Thoracic aorta (tissue), 2 donors: Measurements from ENCODE around the gene PHLDB3. TPM values are rescaled to one million over a fixed set of nuclear protein-coding genes. Genes with fewer than 3 reads are reported as not detected.
"Not testable (repeated sequence)": the region's sequence is repeated elsewhere in the genome, so short reads cannot be mapped to it uniquely, and the experiment has no call there.

ENCODE experiments used
- ATAC-seq: fragments of 150-250 bp; one replicate; pipeline ENCODE4 v1.8.0; 2017; ENCODE audit warnings: low read depth; ENCODE audit not compliant: insufficient number of reproducible peaks, low FRiP score
- DNase-seq: peaks from one replicate; pipeline ENCODE4 v3.0.0-alpha.2; 2020; ENCODE audit warnings: low spot score
- H3K27ac ChIP-seq, 2 donors: fragments of 200-600 bp; sonication (generic); 1 replicate in 1 of 2; 2 replicates in 1 of 2; pipeline ENCODE4 v1.5.1; 2016; ENCODE audit warnings: mild to moderate bottlenecking in 2 of 2, moderate library complexity in 2 of 2
- H3K27me3 ChIP-seq: fragments of 200-600 bp; sonication (generic); replicated peaks from 2 replicates; pipeline ENCODE4 v1.6.0; 2016; ENCODE audit warnings: mild to moderate bottlenecking; ENCODE audit not compliant: insufficient read depth
- H3K36me3 ChIP-seq: fragments of 200-600 bp; sonication (generic); one replicate; pipeline ENCODE4 v1.5.1; 2016
- H3K4me1 ChIP-seq, 2 donors: fragments of 200-600 bp; sonication (generic); 1 replicate in 1 of 2; 2 replicates in 1 of 2; pipeline versions ENCODE4 v1.5.1 to v1.6.0; 2016; ENCODE audit warnings: low read depth in 2 of 2, mild to moderate bottlenecking in 1 of 2; ENCODE audit not compliant: control insufficient read depth in 1 of 2
- H3K4me3 ChIP-seq: fragments of 200-600 bp; sonication (generic); 2 replicates; pipeline ENCODE4 v1.5.1; 2016; ENCODE audit warnings: mild to moderate bottlenecking
- H3K9me3 ChIP-seq: fragments of 200-600 bp; sonication (generic); 2 replicates; pipeline ENCODE4 v1.5.1; 2016
- total RNA-seq, 2 donors: library from RNA; depleted of rRNA; stranded (reverse); fragments of >200 nt; gene quantifications; one replicate each; pipeline versions ENCODE4 v1.1.0 to v1.2.3, GENCODE V29; 2016
- TF ChIP-seq, protein P1 (sequence below): fragments of 200-600 bp; sonication (generic); IDR thresholded peaks from one replicate; pipeline ENCODE4 v1.5.1; 2019; ENCODE audit warnings: antibody characterized with exemption

The PHLDB3 gene
- total RNA-seq, 2 donors from 2014 or later = 10.0 to 14.7 TPM

DNA sequence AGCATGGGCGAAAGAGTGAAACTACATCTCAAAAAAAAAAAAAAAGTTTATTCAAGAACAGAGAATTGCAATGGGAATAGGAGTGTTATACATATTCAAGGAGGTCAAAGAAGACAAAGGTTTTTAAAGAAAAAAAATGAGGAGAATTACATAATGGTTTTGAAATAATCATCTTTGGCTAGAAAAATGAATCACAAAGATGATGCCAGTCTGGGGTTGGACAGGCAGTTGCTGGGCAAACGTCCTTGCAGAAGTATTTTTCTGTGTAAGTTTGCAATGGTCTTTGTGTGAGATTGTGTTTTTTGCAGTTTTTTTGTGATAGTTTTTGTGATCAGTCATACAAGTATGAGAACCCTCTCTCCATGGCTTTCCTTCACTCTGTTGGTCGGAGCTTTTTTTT, 62.8 kb downstream of the PHLDB3 start:
- ATAC-seq (no peak), DNase-seq (no peak)
- Histone ChIP-seq H3K27me3 (no peaks in the 10 kb centered on the region), H3K4me3 (no peak overlapping the region), H3K36me3 (no peaks in the 10 kb centered on the region), H3K27ac (no peak overlapping the region), H3K4me1 (no peaks in the 10 kb centered on the region), H3K9me3 (no peaks in the 10 kb centered on the region)
- TF ChIP-seq, protein P1, sequence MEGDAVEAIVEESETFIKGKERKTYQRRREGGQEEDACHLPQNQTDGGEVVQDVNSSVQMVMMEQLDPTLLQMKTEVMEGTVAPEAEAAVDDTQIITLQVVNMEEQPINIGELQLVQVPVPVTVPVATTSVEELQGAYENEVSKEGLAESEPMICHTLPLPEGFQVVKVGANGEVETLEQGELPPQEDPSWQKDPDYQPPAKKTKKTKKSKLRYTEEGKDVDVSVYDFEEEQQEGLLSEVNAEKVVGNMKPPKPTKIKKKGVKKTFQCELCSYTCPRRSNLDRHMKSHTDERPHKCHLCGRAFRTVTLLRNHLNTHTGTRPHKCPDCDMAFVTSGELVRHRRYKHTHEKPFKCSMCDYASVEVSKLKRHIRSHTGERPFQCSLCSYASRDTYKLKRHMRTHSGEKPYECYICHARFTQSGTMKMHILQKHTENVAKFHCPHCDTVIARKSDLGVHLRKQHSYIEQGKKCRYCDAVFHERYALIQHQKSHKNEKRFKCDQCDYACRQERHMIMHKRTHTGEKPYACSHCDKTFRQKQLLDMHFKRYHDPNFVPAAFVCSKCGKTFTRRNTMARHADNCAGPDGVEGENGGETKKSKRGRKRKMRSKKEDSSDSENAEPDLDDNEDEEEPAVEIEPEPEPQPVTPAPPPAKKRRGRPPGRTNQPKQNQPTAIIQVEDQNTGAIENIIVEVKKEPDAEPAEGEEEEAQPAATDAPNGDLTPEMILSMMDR = no peak

DNA sequence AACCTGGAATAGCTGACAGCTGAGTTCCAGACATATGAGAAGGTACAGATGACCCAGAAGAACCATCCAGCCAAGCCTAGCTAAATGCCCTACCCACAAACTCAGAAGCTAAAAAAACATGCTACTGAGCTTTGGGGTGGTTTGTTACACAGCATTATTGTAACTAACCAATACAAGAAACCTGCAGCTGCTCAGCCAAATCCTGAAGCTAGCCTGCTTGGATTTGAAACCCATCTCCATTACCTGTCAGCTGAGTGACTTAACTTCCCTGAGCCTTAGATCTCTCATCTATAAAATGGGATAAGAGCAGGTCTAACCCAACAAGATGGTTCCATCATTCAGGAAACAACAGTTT, 64.9 kb downstream of the PHLDB3 start:
- no peaks in the 10 kb centered on the region for H3K9me3 ChIP-seq
- ATAC-seq = no peak

DNA sequence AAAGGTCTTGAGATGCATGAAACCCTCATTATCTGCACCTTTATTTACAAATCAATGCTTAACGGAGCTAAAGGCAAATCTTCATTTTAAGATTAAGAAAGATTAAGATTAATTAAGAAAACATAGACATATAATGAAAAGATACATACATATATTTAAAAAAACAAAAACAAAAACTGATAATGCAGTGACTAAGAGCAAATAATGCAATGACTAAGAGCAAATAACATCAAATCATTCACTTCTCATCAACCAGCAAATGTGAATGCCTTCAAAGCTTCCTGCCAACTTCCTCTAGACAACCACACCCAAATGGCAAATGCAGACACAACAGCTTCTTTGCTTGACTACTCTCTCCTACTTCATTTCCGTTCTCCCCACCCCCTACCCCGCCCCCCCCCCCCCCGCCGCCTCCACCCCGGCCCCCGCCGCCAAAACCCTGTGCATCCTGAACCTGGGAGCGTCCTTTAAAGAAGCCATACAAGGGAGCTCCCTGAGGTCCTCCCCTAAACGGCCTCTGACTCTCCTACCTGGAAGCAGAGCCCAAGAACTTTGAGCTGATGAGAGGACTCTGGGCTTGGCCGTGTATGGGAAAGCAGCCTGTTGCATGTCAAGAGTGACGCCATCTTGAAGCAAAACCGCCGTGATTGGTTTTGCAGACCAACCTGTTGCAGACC, 65.4 kb downstream of the PHLDB3 start:
- H3K36me3 ChIP-seq = no peaks in the 10 kb centered on the region
- no peaks in the 10 kb centered on the region for H3K9me3 ChIP-seq
- no peak for DNase-seq
- ATAC-seq = no peak
- H3K4me3 ChIP-seq = no peak overlapping the region
- no peaks in the 10 kb centered on the region for H3K4me1 ChIP-seq
- H3K27me3 ChIP-seq = no peaks in the 10 kb centered on the region
- H3K27ac ChIP-seq = no peak overlapping the region
- TF ChIP-seq, protein P1 = no peak

More for the DNA sequence above, 64.9 kb downstream of the PHLDB3 start:
- no peaks in the 10 kb centered on the region for H3K27me3 ChIP-seq
- DNase-seq = no peak
- H3K27ac ChIP-seq = no peak overlapping the region
- TF ChIP-seq, protein P1 = no peak
- H3K36me3 ChIP-seq = no peaks in the 10 kb centered on the region
- H3K4me3 ChIP-seq = no peak overlapping the region
- no peaks in the 10 kb centered on the region for H3K4me1 ChIP-seq

DNA sequence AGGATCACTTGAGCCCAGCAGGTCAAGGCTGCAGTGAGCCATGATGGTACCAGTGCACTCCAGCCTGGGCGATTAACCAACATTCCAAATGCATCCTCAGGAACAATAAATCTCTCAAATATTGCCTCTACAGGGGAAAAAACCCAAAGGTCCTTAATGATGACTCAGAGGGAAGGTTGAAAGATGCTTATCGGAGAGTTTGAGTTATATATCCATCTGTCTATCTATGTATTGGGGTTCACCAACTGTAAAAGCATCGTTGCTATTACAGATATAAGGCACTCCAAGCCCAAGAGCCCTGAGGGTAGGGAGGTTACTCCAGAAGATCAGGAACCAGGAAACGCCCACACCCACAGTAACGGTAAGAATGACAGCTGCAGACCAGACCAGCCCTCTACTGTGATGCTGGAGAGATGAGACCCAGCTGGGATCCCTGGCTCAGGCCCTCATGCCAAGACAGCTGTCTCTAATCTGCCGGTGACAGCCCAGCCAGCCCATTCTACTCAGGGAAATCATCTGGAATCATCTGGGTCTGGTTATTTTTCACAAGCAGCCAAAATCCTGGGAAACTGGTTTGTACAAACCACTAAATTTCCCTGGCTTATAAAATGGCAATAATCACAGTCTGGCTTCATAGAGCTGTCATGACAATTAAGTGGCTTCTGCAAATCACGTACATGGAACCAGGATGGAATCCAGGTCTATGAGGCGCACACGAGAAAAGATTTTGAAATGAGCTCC, 66.1 kb downstream of the PHLDB3 start:
- Histone ChIP-seq H3K36me3 (no peaks in the 10 kb centered on the region), H3K27ac (no peak overlapping the region), H3K27me3 (no peaks in the 10 kb centered on the region), H3K4me3 (no peak overlapping the region), H3K9me3 (no peaks in the 10 kb centered on the region), H3K4me1 (no peaks in the 10 kb centered on the region)
- no peak for ATAC-seq
- DNase-seq = no peak
- TF ChIP-seq, protein P1 = no peak

DNA sequence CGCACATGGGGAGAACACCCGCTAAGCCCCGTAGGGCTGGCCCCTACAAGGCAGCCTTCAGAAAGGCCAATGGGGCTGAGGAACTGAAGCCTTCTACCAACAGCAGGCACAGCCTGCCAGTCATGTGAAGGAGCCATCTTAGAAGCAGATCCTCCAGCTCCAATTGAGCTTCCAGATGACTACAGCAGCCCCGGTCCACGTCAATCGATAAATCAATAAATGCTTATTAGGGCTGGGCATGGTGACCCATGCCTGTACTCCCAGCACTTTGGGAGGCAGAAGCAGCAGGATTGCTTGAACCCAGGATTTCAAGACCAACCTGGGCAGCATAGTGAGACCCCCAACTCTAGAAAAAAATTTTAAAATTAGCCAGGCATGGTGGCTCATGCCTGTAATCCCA, 66.8 kb downstream of the PHLDB3 start:
- no peaks in the 10 kb centered on the region for H3K9me3 ChIP-seq
- ATAC-seq = no peak

DNA sequence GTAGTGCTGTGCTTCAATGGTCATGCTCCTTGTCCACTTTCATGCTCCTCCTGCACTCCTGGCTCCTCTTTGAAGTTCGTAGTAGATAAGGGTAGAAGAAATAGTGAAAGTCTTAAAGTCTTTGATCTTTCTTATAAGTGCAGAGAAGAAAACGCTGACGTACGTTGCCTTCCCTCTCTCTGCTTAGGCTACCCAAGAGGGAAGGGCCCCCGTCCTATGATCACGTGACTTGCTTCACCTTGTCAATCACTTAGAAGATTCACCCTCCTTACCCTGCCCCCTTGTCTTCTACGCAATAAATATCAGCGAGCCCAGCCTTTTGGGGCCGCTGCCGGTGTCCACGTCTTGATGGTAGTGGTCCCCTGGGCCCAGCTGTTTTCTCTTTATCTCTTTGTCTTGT, 67.3 kb downstream of the PHLDB3 start:
- not testable (repeated sequence) for DNase-seq, H3K27me3 ChIP-seq, H3K27ac ChIP-seq, H3K36me3 ChIP-seq, H3K9me3 ChIP-seq, H3K4me1 ChIP-seq, ATAC-seq, H3K4me3 ChIP-seq

More for the DNA sequence above, 66.8 kb downstream of the PHLDB3 start:
- no peaks in the 10 kb centered on the region for H3K36me3 ChIP-seq
- no peak overlapping the region for H3K4me3 ChIP-seq
- no peaks in the 10 kb centered on the region for H3K27me3 ChIP-seq
- DNase-seq = no peak
- H3K4me1 ChIP-seq = no peaks in the 10 kb centered on the region
- TF ChIP-seq, protein P1 = no peak
- H3K27ac ChIP-seq = no peak overlapping the region
